NT2/D1 (cell line): ENCODE data around the gene TMEM187.

Experiments used
- SUZ12 ChIP-seq: IDR thresholded peaks from 2 replicates; pipeline ENCODE4 v1.6.1; 2011; ENCODE audit not compliant: insufficient read length, insufficient read depth; ENCODE audit errors: extremely low read depth
- YY1 ChIP-seq: IDR thresholded peaks from 2 replicates; pipeline ENCODE4 v1.6.1; 2011; ENCODE audit not compliant: insufficient read length, insufficient read depth
- ZNF274 ChIP-seq: IDR thresholded peaks from 2 replicates; pipeline ENCODE4 v1.6.1; 2011; ENCODE audit warnings: mild to moderate bottlenecking, low read depth, low read length

DNA sequence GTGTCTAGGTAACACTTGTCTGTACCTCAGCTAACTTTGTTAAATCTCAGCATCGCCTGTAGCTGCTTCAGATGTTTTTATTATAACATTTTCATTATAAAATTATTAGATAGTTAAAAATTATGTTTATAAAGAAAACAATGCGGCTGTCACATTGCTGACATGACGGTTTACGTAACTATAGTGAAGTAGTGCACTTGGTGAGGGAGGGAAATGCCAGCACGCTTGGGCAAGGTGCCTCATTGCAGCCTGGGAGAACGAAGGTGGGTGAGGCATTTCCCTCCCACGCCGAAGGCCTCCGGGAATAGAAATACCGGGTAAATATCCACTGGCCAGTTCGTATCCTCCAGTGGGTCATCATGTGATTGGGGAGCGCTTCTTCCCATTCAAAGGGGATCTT lies 15.9 kb downstream of the TMEM187 start:
- TF ChIP-seq SUZ12: no peak
- no peak for TF ChIP-seq ZNF274
- TF ChIP-seq YY1: no peak
